ENCODE measurements around the gene CAV1.

The CAV1 gene

DNA sequence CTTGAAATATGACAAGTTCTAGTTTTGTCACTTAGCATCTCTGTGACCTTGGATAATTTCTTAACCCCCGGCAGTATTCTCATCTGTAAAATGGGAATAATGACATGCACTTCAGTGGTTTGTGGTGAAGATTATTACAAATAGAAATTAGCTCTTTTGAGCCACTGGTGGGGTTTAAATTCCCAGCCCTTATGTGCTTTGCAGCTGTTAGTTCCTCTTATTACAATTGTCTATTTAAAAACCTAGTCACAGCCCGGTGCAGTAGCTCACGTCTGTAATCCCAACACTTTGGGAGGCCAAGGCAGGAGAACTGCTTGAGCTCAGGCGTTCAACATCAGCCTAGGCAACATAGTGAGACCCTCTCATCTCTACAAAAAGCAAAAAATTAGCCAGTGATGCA, 30.1 kb downstream of the CAV1 start:
- no peak for DNase-seq (ENCODE audit: low read depth in 4 of 4, low spot score in 1 of 4)

DNA sequence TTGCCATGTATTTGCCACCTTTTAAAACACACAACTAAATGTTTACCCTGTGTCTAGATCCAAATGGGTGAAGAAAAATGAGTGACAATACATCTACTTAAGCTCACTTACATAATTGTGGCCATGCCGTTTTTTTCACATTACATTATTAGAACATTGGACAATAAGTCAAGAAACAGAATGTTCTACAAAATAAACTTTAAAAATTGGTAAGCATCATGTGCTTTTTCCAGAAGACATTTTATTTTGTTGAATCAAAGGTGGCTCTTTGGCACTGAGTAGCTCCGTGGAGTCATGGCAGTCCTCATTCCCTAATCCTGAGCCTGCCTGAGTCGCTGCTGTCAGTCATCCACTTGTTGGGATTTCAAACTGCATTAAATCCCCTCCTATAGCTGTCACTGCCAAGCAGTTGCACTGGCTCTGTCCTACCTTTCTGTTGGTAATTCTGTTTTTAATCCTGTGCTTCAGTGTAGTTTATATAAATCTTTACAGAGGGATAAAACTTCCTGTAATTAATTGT, 32.3 kb downstream of the CAV1 start:
- no peak for DNase-seq (ENCODE audit: low read depth in 4 of 4, low spot score in 1 of 4)

DNA sequence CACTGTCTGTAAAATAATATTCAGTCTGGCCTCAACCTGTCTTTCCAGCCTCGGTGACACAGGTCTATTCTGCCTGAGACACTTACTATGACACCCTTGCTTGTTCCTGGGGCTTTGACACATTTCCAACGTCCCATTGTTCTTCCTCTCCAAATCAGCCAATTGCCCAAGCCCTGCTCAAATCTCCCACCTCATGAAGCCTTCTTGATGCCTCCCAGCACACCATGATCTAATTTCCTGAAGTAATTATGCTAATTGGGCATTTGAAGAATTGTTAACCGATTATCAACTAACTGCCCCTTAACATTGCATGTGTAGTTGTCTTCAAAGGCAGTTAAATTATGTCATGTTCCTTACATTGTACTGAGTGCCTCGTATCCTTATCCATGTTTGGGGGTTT, 33.1 kb downstream of the CAV1 start:
- no peak for DNase-seq (ENCODE audit: low read depth in 4 of 4, low spot score in 1 of 4)

GRCh38 chr7:116560021-116560970, 35.5 kb downstream of the CAV1 start:
- DNase-seq (ENCODE audit: low read depth in 4 of 4, low spot score in 1 of 4), result no peak

GRCh38 chr7:116561697-116562483, 37.1 kb downstream of the CAV1 start:
- no peak for DNase-seq (ENCODE audit: low read depth in 4 of 4, low spot score in 1 of 4)

GRCh38 chr7:116562529-116563121, 37.8 kb downstream of the CAV1 start:
- no peak for DNase-seq (ENCODE audit: low read depth in 4 of 4, low spot score in 1 of 4)

DNA sequence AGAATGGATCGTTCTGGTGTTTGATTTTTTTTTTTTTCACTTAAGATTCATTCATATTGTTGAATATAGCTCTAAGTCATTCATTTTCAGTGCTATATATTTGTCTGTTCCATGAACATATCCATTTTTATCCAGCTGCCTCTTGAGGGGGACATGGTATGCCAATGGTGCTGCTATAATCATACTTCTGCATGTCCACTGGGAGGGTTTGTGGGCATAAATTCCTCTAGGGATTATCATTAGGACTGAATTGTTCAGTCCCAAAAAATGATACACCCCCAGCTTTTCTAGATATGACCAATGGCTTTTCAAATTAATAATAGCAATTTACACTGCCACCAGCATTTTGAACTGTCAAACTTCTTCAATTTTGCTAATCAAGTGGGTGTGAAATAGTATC, 41.1 kb downstream of the CAV1 start:
- DNase-seq (ENCODE audit: low read depth in 4 of 4, low spot score in 1 of 4), result no peak

DNA sequence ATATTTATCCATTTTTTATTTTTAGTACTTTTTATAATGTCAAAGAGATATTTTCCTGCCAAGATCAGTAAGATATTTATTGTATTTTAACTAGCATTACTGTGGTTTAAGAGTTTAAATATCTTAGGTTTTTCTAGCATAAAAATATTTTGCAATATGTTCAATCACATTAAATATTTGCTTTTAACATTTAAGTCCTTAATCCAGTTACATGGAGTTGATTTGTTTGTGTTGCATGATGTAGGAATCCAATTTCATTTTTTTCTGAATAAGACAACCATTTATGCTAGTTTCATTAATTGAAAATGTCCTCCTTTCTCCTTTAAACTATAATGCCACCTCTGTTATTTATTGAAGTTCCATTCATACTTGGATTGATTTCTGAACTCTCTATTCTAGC, 41.8 kb downstream of the CAV1 start:
- DNase-seq (ENCODE audit: low read depth in 4 of 4, low spot score in 1 of 4), result no peak

DNA sequence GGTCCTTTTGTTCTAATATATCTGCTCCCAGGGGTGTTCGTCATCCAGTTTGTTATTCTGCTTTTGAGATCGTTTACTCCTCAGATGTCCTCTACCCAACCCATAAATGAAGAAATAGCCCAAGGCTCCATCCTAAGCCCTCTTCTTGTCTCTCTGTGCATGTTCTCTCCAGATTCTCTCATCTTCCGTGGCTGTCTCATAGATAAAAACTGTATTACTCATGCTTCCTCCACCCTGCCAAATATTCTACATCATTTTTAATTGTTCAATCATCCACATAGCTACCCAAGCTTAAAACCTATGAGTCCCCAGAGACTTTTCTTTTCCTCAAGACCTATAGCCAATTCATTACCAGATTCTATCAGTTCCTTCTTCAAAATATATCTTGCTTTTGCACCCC, 44.9 kb downstream of the CAV1 start:
- no peak for DNase-seq (ENCODE audit: low read depth in 4 of 4, low spot score in 1 of 4)

GRCh38 chr7:116570306-116570705, 45.5 kb downstream of the CAV1 start:
- DNase-seq (ENCODE audit: low read depth in 4 of 4, low spot score in 1 of 4), result no peak

DNA sequence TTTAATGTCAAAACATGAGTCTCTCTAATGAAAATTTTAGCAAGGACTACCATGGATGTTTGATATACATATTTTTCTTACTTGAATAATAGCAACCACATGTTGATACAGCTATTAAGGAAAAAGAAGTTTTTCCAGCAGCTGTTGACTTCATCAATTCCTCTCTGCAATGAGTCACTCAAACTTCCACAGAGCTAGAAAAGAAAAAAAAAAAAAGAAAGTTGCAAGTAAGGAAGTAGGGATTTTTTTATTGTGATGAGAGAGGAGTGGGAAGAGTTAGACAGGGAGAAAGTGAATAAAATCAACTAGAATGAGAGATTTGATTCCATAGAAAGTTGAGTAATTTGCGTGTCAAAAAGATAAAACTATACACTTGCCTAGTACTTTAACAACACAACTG, 46.2 kb downstream of the CAV1 start:
- no peak for DNase-seq (ENCODE audit: low read depth in 4 of 4, low spot score in 1 of 4)

- DNase-seq (ENCODE audit: low read depth in 4 of 4, low spot score in 1 of 4), result no peak
Measured at GRCh38 chr7:116571552-116571951, 46.7 kb downstream of the CAV1 start.

GRCh38 chr7:116572036-116572435, 47.2 kb downstream of the CAV1 start:
- DNase-seq (ENCODE audit: low read depth in 4 of 4, low spot score in 1 of 4), result no peak

GRCh38 chr7:116573541-116573940, 48.7 kb downstream of the CAV1 start:
- DNase-seq (ENCODE audit: low read depth in 4 of 4, low spot score in 1 of 4), result no peak

DNA sequence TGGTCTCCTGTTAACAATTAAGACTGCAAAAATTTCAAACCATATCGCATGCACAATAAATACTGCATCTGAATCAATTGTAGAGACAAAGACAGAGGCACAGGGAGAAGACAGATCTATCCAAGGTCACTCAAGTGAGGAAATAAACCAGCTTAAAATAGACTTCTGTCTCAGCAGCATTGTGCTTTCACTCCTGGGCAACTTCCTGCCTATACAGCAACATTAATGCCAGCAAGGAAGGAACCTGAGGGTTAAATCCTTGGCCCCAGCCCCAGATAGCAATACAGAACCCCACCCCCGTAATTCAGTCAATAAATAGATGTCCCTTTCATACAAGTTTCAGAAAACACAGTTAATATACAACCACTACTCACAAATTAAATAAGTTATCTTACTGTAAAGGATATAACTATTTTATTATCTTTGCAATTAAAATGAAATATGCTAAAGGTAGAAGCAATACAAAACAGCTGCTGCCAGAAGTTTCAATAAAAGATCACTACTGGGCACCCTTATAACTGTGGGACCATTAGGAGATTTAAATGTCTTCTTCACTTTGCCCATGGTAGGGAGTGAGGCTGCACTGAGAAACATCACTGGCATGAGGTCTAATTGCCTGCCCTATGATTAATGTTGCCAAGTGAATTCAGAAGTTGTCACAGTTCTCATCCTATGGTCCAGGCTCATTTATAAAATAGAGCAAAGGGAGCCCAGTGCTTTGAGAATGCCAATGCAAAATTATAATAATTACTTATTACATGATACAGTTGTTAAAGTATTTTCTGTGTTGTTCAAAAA, 49.4 kb downstream of the CAV1 start:
- DNase-seq (ENCODE audit: low read depth in 4 of 4, low spot score in 1 of 4), result no peak

DNA sequence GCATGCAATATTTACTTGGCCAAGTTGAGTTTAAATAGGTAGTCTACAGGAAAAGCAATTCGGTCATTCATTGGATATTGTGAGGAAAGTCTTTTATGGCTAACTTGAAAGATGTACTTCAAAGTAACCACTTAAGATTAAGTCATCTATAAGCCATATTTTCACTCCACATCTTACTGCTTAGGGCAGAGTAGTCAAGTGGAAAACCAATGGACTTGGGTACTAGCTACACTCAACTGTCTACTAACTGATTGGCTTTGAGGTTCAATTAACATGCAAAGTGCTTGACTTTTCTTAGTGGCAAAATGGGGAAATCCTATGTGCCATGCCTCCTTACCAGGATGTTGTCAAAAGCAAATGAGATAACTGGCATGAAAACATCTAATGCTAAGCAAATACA, 51.0 kb downstream of the CAV1 start:
- no peak for DNase-seq (ENCODE audit: low read depth in 4 of 4, low spot score in 1 of 4)

DNA sequence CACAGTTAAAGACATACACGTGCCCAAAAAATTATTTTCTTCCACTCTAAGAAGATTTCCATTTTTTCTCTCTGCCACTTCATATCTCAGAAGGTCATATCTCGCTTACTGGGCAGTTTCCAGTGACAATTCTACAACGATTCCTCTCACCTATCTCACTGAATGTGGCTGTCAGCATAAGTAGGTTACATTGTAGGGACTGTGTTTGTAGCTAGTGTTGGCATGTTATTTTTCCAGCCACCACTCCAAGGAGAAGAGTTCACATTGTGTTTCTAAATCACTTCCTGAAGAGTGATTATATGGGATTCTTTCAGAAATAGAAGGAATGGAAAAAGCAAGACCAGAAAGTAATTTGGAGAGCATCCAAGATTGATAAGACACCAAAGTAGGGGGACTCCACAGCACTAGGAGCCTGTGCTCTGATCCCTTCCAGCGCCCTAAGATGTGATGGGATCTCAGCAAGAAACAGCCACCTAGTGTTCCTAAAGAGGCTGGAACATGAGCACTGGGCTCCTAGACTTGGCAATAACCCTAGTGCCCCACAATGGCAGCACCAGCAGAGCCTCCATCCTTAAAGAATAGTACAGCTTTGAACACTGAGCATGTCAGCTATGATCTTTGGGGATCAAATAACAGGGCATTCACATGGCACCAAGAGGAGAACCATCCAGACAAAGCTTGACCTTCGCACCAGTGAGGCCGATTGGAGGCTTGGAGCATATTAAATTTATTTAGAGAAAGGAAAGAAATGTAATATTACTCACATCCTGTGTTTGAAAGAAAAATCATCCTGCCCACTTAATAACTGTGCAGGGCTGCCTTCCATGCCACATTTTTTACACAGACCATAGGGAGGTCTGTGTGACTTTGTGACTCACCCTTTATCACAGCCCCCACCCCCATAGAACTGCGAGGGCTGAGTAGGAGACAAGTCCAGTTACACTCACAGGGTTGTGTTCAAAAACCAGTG, 51.8 kb downstream of the CAV1 start:
- no peak for DNase-seq (ENCODE audit: low read depth in 4 of 4, low spot score in 1 of 4)

- no peak for DNase-seq (ENCODE audit: low read depth in 4 of 4, low spot score in 1 of 4)
Measured at GRCh38 chr7:116577320-116577871, 52.6 kb downstream of the CAV1 start.

- no peak for DNase-seq (ENCODE audit: low read depth in 4 of 4, low spot score in 1 of 4)
Measured at GRCh38 chr7:116578526-116578925, 53.7 kb downstream of the CAV1 start.
